ENCODE data around the gene SH3PXD2A.

SH3PXD2A gene

GRCh38 chr10:103572347-103573204 is 282.8 kb downstream of the SH3PXD2A start:
- DNase-seq, result no peak

GRCh38 chr10:103571656-103571975 is 283.8 kb downstream of the SH3PXD2A start:
- DNase-seq, result no peak

GRCh38 chr10:103570844-103571655 is 284.3 kb downstream of the SH3PXD2A start:
- DNase-seq, result no peak

GRCh38 chr10:103569896-103570295 is 285.5 kb downstream of the SH3PXD2A start:
- DNase-seq, result no peak

- no peak for DNase-seq
Observed at GRCh38 chr10:103568505-103568904, 286.9 kb downstream of the SH3PXD2A start.

GRCh38 chr10:103566536-103566935 is 288.8 kb downstream of the SH3PXD2A start:
- no peak for DNase-seq

- peak; percentile 12 for DNase-seq
Observed at GRCh38 chr10:103564776-103565520, 290.4 kb downstream of the SH3PXD2A start.

- DNase-seq, result no peak
Observed at GRCh38 chr10:103564116-103564501, 291.3 kb downstream of the SH3PXD2A start.

- DNase-seq, result no peak
Observed at GRCh38 chr10:103563231-103564115, 291.9 kb downstream of the SH3PXD2A start.

- DNase-seq, result no peak
Observed at GRCh38 chr10:103562383-103562782, 293.0 kb downstream of the SH3PXD2A start.

GRCh38 chr10:103560886-103561285 is 294.5 kb downstream of the SH3PXD2A start:
- no peak for DNase-seq

GRCh38 chr10:103559776-103560175 is 295.6 kb downstream of the SH3PXD2A start:
- DNase-seq, result no peak

GRCh38 chr10:103558911-103559310 is 296.5 kb downstream of the SH3PXD2A start:
- no peak for DNase-seq

GRCh38 chr10:103557455-103557854 is 297.9 kb downstream of the SH3PXD2A start:
- DNase-seq, result no peak

- no peak for DNase-seq
Observed at GRCh38 chr10:103556383-103557007, 298.9 kb downstream of the SH3PXD2A start.

- DNase-seq, result no peak
Observed at GRCh38 chr10:103555712-103556111, 299.7 kb downstream of the SH3PXD2A start.

GRCh38 chr10:103555325-103555649 is 300.1 kb downstream of the SH3PXD2A start:
- DNase-seq, result no peak

- peak; percentile 13 for DNase-seq
Observed at GRCh38 chr10:103554488-103555324, 300.7 kb downstream of the SH3PXD2A start.

GRCh38 chr10:103553743-103554487 is 301.5 kb downstream of the SH3PXD2A start:
- no peak for DNase-seq

Data from CD4-positive, alpha-beta T cell treated with Interleukin-21 for 1 hour (primary cell).